SK-N-SH treated with all-trans-retinoic acid at 6 μM for 48 hours (cell line): ENCODE results near the gene NXPH4.

Source experiments
- ATAC-seq: fragments of 200-7000 bp; cut with Tn5 transposase; 3 replicates; pipeline ENCODE4 v1.9.1; 2020; ENCODE audit warnings: mild to moderate bottlenecking, moderate library complexity
- ARNTL ChIP-seq: fragments of 450-650 bp; formaldehyde crosslinking; IDR thresholded peaks from 2 replicates; pipeline ENCODE4 v1.5.0; 2020; ENCODE audit warnings: low read depth, mild to moderate bottlenecking, moderate library complexity, borderline replicate concordance
- BACH2 ChIP-seq: fragments of 250-450 bp; sonication (Bioruptor Pico); IDR thresholded peaks from 2 replicates; pipeline ENCODE4 v1.9.0; 2021; ENCODE audit warnings: mild to moderate bottlenecking, borderline replicate concordance
- CSDC2 ChIP-seq: fragments of 250-450 bp; sonication (Bioruptor Pico); IDR thresholded peaks from 2 replicates; pipeline ENCODE4 v1.5.0; 2020; ENCODE audit warnings: mild to moderate bottlenecking, moderate library complexity
- ESRRG ChIP-seq: fragments of 250-450 bp; sonication (Bioruptor Pico); IDR thresholded peaks from 2 replicates; pipeline ENCODE4 v1.6.1; 2021; ENCODE audit warnings: mild to moderate bottlenecking
- GLIS3 ChIP-seq: fragments of 250-450 bp; sonication (Bioruptor Pico); IDR thresholded peaks from 2 replicates; pipeline ENCODE4 v1.5.0; 2020; ENCODE audit warnings: mild to moderate bottlenecking, moderate library complexity
- ISL1 ChIP-seq: fragments of 250-450 bp; sonication (Bioruptor Pico); IDR thresholded peaks from 2 replicates; pipeline ENCODE4 v2.1.2; 2022; ENCODE audit warnings: mild to moderate bottlenecking, moderate library complexity
- OSR1 ChIP-seq: fragments of 250-450 bp; sonication (Bioruptor Pico); IDR thresholded peaks from 2 replicates; pipeline ENCODE4 v1.8.0; 2022; ENCODE audit warnings: moderate library complexity, mild to moderate bottlenecking, inconsistent platforms
- POU6F1 ChIP-seq: fragments of 250-450 bp; sonication (Bioruptor Pico); IDR thresholded peaks from 2 replicates; pipeline ENCODE4 v1.8.0; 2021; ENCODE audit warnings: low read depth, mild to moderate bottlenecking, moderate library complexity, borderline replicate concordance
- PPARA ChIP-seq: fragments of 250-450 bp; sonication (Bioruptor Pico); IDR thresholded peaks from 2 replicates; pipeline ENCODE4 v1.5.0; 2020; ENCODE audit warnings: mild to moderate bottlenecking, borderline replicate concordance
- RARB ChIP-seq: fragments of 250-450 bp; sonication (Bioruptor Pico); IDR thresholded peaks from 2 replicates; pipeline ENCODE4 v1.8.0; 2021; ENCODE audit warnings: mild to moderate bottlenecking, moderate library complexity
- SNAI2 ChIP-seq: fragments of 250-450 bp; sonication (Bioruptor Pico); IDR thresholded peaks from 2 replicates; pipeline ENCODE4 v1.5.0; 2020; ENCODE audit warnings: mild to moderate bottlenecking, moderate library complexity
- TCF4 ChIP-seq: fragments of 250-450 bp; sonication (Bioruptor Pico); IDR thresholded peaks from 2 replicates; pipeline ENCODE4 v1.8.0; 2021; ENCODE audit warnings: mild to moderate bottlenecking, moderate library complexity, borderline replicate concordance
- TOX ChIP-seq: fragments of 250-450 bp; sonication (Bioruptor Pico); IDR thresholded peaks from 2 replicates; pipeline ENCODE4 v1.8.0; 2021; ENCODE audit warnings: mild to moderate bottlenecking, moderate library complexity, borderline replicate concordance
- ZC3H10 ChIP-seq: fragments of 250-450 bp; sonication (Bioruptor Pico); IDR thresholded peaks from 2 replicates; pipeline ENCODE4 v1.5.1; 2021; ENCODE audit warnings: mild to moderate bottlenecking, moderate library complexity
- ZFP3 ChIP-seq: fragments of 250-450 bp; sonication (Bioruptor Pico); IDR thresholded peaks from 2 replicates; pipeline ENCODE4 v1.5.0; 2020; ENCODE audit warnings: mild to moderate bottlenecking, moderate library complexity
- ZFP30 ChIP-seq: fragments of 450-650 bp; formaldehyde crosslinking; IDR thresholded peaks from 2 replicates; pipeline ENCODE4 v1.5.0; 2022; ENCODE audit warnings: mild to moderate bottlenecking, moderate library complexity
- ZNF565 ChIP-seq: fragments of 450-650 bp; formaldehyde crosslinking; conservative IDR thresholded peaks from 2 replicates; pipeline ENCODE4 v1.5.0; 2020; ENCODE audit warnings: low read depth, mild to moderate bottlenecking, moderate library complexity
- ZNF70 ChIP-seq: fragments of 450-650 bp; formaldehyde crosslinking; IDR thresholded peaks from 2 replicates; pipeline ENCODE4 v1.5.0; 2020; ENCODE audit warnings: mild to moderate bottlenecking, moderate library complexity
- ZNF8 ChIP-seq: fragments of 450-650 bp; formaldehyde crosslinking; IDR thresholded peaks from 2 replicates; pipeline ENCODE4 v1.5.0; 2020; ENCODE audit warnings: mild to moderate bottlenecking, moderate library complexity
- TF ChIP-seq, protein P1 (sequence below): fragments of 250-450 bp; sonication (Bioruptor Pico); IDR thresholded peaks from 2 replicates; pipeline ENCODE4 v1.8.0; 2020; ENCODE audit warnings: mild to moderate bottlenecking, moderate library complexity, borderline replicate concordance
- TF ChIP-seq, protein P2 (sequence below): fragments of 250-450 bp; sonication (Bioruptor Pico); IDR thresholded peaks from 2 replicates; pipeline ENCODE4 v1.5.1; 2020; ENCODE audit warnings: low read depth, mild to moderate bottlenecking, moderate library complexity
- TF ChIP-seq, protein P3 (sequence below): fragments of 250-450 bp; sonication (Bioruptor Pico); IDR thresholded peaks from 2 replicates; pipeline ENCODE4 v1.5.1; 2021; ENCODE audit warnings: mild to moderate bottlenecking, moderate library complexity

NXPH4 gene

DNA sequence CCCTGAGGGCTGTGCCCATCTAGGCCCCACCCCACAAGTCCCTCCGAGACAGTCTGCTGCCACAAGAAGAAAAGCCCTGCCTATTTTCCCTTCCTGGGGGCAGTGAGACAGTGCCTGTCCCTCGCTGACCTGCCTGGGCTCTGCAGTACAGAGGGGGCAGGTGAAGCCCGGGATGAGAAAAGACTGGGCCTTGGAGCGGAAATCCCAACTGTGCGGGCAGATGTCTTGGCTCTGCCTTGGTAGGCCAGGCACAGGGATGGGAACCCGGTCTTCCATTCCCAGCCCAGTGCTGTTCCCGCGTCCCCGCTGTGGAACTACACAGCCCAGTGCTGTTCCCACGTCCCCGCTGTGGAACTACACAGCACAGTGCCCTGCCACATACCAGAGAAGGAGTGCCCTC lies 12.8 kb upstream of the NXPH4 start:
- TF ChIP-seq BACH2 (CRISPR knock-in tag) (no peak), ZC3H10 (CRISPR knock-in tag) (no peak), GLIS3 (CRISPR knock-in tag) (no peak), ZNF8 (no peak), ZFP30 (CRISPR knock-in tag) (no peak), TOX (no peak), ESRRG (CRISPR knock-in tag) (no peak), ISL1 (CRISPR knock-in tag) (no peak), POU6F1 (no peak), PPARA (CRISPR knock-in tag) (no peak), ARNTL (no peak), ZNF70 (CRISPR knock-in tag) (no peak), RARB (CRISPR knock-in tag) (no peak)
- TF ChIP-seq, protein P1, sequence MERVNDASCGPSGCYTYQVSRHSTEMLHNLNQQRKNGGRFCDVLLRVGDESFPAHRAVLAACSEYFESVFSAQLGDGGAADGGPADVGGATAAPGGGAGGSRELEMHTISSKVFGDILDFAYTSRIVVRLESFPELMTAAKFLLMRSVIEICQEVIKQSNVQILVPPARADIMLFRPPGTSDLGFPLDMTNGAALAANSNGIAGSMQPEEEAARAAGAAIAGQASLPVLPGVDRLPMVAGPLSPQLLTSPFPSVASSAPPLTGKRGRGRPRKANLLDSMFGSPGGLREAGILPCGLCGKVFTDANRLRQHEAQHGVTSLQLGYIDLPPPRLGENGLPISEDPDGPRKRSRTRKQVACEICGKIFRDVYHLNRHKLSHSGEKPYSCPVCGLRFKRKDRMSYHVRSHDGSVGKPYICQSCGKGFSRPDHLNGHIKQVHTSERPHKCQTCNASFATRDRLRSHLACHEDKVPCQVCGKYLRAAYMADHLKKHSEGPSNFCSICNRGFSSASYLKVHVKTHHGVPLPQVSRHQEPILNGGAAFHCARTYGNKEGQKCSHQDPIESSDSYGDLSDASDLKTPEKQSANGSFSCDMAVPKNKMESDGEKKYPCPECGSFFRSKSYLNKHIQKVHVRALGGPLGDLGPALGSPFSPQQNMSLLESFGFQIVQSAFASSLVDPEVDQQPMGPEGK: no peak
- TF ChIP-seq, protein P2, sequence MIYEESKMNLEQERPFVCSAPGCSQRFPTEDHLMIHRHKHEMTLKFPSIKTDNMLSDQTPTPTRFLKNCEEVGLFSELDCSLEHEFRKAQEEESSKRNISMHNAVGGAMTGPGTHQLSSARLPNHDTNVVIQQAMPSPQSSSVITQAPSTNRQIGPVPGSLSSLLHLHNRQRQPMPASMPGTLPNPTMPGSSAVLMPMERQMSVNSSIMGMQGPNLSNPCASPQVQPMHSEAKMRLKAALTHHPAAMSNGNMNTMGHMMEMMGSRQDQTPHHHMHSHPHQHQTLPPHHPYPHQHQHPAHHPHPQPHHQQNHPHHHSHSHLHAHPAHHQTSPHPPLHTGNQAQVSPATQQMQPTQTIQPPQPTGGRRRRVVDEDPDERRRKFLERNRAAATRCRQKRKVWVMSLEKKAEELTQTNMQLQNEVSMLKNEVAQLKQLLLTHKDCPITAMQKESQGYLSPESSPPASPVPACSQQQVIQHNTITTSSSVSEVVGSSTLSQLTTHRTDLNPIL (CRISPR knock-in tag): no peak
- TF ChIP-seq, protein P3, sequence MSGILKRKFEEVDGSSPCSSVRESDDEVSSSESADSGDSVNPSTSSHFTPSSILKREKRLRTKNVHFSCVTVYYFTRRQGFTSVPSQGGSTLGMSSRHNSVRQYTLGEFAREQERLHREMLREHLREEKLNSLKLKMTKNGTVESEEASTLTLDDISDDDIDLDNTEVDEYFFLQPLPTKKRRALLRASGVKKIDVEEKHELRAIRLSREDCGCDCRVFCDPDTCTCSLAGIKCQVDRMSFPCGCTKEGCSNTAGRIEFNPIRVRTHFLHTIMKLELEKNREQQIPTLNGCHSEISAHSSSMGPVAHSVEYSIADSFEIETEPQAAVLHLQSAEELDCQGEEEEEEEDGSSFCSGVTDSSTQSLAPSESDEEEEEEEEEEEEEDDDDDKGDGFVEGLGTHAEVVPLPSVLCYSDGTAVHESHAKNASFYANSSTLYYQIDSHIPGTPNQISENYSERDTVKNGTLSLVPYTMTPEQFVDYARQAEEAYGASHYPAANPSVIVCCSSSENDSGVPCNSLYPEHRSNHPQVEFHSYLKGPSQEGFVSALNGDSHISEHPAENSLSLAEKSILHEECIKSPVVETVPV (CRISPR knock-in tag): no peak
- ATAC-seq: no peak

DNA sequence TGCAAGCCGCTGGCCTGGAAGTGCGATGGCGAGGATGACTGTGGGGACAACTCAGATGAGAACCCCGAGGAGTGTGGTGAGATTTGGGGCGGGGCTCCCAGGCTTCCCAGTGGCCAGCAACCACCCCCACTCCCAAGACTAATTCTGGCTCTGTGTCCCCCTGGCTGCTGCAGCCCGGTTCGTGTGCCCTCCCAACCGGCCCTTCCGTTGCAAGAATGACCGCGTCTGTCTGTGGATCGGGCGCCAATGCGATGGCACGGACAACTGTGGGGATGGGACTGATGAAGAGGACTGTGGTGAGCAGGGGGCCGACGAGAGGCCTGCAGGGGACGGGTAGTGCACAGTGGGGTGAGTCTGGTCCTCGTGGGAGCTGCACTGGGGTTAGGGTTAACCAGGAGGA lies 12.1 kb upstream of the NXPH4 start:
- TF ChIP-seq TCF4 (CRISPR knock-in tag): no peak
- TF ChIP-seq TOX: no peak
- TF ChIP-seq, protein P1: no peak
- no peak for TF ChIP-seq BACH2 (CRISPR knock-in tag)
- TF ChIP-seq, protein P3 (CRISPR knock-in tag): no peak
- TF ChIP-seq ZC3H10 (CRISPR knock-in tag): no peak
- TF ChIP-seq GLIS3 (CRISPR knock-in tag): no peak
- no peak for TF ChIP-seq PPARA (CRISPR knock-in tag)
- no peak for TF ChIP-seq ZFP30 (CRISPR knock-in tag)
- no peak for TF ChIP-seq CSDC2 (CRISPR knock-in tag)
- TF ChIP-seq ZNF70 (CRISPR knock-in tag): no peak
- no peak for ATAC-seq

GRCh38 chr12:57205186-57205585 lies 11.4 kb upstream of the NXPH4 start:
- ATAC-seq: no peak
- TF ChIP-seq POU6F1: no peak
- TF ChIP-seq ZNF565: no peak
- TF ChIP-seq ARNTL: no peak
- no peak for TF ChIP-seq SNAI2
- TF ChIP-seq ZNF70 (CRISPR knock-in tag): no peak
- TF ChIP-seq OSR1 (CRISPR knock-in tag): no peak
- TF ChIP-seq, protein P2 (CRISPR knock-in tag): no peak
- no peak for TF ChIP-seq TCF4 (CRISPR knock-in tag)
- no peak for TF ChIP-seq ZFP3 (CRISPR knock-in tag)
- TF ChIP-seq, protein P1: no peak
- TF ChIP-seq, all 23 proteins: peak for 0
